ENCODE data around the gene GALNT10.

GRCh38 chr5:154449786-154450185, 259.3 kb downstream of the GALNT10 start:
- TF ChIP-seq CTCF (IDR thresholded peaks at IDR 0.05; ENCODE audit: insufficient read depth, low read length) (no peak), REST (IDR thresholded peaks at IDR 0.05; ENCODE audit: insufficient replicate concordance, low read depth) (no peak), POLR2AphosphoS5 (IDR thresholded peaks at IDR 0.05; ENCODE audit: low read depth) (no peak), GABPA (IDR thresholded peaks at IDR 0.05; ENCODE audit: low read depth) (no peak)

Data from HL-60 (cell line).